Ectodermal cell (in vitro differentiated cells): Measurements from ENCODE around the gene SGIP1.

Source experiments
- H3K27ac ChIP-seq: 2 replicates; pipeline ENCODE4 v1.7.0; 2013; ENCODE audit warnings: mild to moderate bottlenecking, low read depth, low read length; ENCODE audit not compliant: insufficient read depth, poor library complexity, severe bottlenecking
- H3K27me3 ChIP-seq: 2 replicates; pipeline ENCODE4 v1.7.0; 2013; ENCODE audit warnings: mild to moderate bottlenecking, low read length; ENCODE audit not compliant: insufficient read depth, control insufficient read depth, poor library complexity, severe bottlenecking
- H3K36me3 ChIP-seq: one replicate; pipeline ENCODE4 v1.7.0; 2013; ENCODE audit warnings: low read length; ENCODE audit not compliant: control insufficient read depth, insufficient read depth
- H3K4me1 ChIP-seq: one replicate; pipeline ENCODE4 v1.7.0; 2013; ENCODE audit warnings: low read length; ENCODE audit not compliant: control insufficient read depth, insufficient read depth
- H3K4me3 ChIP-seq: 2 replicates; pipeline ENCODE4 v1.7.0; 2013; ENCODE audit warnings: low read depth, low read length, control low read depth; ENCODE audit not compliant: insufficient read depth
- H3K9me3 ChIP-seq: 2 replicates; pipeline ENCODE4 v1.7.0; 2013; ENCODE audit warnings: mild to moderate bottlenecking, low read length, moderate library complexity; ENCODE audit not compliant: control insufficient read depth
- WGBS, 2 experiments: methylation state at CpG; one replicate each; pipeline ENCODE4 v1.1.7; 2013; ENCODE audit warnings: missing lambda C conversion rate in 2 of 2; 5-methylcytosine and 5-hydroxymethylcytosine counted together

The SGIP1 gene

DNA sequence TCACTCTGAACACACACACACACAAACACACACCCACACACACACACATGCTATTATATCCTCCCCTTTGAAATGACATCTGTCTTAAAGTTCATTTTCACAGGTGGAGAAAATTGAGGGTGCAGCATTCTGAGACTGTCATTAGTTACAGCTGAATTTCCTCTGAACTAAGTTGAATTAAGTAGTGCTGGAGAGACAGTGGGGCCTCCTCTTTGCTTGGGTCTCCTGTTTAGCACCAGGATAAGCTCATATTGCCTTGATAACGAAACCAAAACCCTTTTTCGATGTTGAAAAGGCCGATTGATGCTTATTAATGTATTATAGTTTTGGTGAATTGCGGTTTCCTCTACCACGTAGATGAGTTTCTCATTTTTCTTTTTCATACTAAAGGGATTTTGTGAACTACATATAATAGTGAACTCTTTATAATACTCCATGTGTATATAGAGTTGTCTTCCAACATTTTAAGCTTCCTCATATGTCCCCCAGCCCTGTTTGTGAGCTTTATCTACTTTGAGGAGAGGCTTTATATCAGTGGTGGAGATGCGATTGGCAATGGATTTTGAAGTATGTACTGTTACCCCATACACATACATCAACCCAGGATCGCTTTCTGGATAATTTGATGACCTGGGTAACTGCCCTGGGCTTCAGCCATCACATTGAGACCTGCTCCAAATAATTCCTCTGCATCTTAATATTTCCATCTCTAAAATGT lies 235.7 kb downstream of the SGIP1 start:
- Histone ChIP-seq H3K9me3 (no peaks in the 10 kb centered on the region), H3K27me3 (no peaks in the 10 kb centered on the region), H3K36me3 (no peaks in the 10 kb centered on the region), H3K27ac (no peak overlapping the region), H3K4me1 (peaks cover 3% of the 10 kb centered on the region), H3K4me3 (no peak overlapping the region)
- WGBS, 2 experiments = 98 to 100% methylated on average over 3 to 5 of the region's 7 CpGs

DNA sequence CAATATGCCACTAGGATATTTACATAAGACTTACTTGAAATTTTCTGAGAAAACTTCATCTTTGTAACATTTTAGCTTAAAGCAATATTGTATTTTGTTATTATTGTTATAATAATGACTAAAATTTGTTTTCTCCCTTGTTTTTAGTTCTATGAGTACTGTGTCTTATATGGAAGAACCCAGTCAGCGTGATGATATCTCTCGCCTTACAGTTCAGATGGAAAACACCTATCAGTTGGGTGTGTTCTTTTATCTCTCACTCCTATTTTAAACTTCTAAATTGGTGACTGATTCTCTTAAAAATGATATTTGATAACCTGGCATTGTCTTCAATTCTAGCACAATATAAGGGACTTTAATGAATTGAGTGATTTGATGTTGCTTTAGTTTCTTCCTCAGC lies 236.3 kb downstream of the SGIP1 start:
- H3K4me3 ChIP-seq = no peak overlapping the region
- no peaks in the 10 kb centered on the region for H3K36me3 ChIP-seq
- WGBS, 2 experiments = 93 to 100% methylated on average over 2 of the region's 2 CpGs
- peaks cover 3% of the 10 kb centered on the region for H3K4me1 ChIP-seq
- H3K9me3 ChIP-seq = no peaks in the 10 kb centered on the region
- no peaks in the 10 kb centered on the region for H3K27me3 ChIP-seq
- no peak overlapping the region for H3K27ac ChIP-seq

DNA sequence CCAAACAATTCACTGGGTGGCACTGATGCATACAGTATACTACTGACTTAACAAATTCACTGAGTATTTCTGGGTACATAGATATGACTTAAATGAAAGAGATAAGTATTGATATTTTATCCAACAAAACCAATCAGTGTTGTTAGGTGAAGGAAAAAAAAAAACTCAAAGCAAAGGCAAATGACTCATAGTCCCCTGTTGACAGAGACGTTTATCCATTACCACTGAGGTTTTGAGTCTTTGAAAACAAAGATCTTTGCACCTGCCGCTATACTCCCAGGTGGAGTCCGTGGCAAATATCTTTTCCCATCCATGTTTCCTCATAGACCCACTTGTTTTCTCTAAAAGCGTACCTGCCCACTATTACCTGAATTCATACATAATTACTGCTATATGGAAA lies 236.7 kb downstream of the SGIP1 start:
- 88 to 89% methylated on average over 4 of the region's 4 CpGs for WGBS, 2 experiments
- peaks cover 3% of the 10 kb centered on the region for H3K4me1 ChIP-seq

DNA sequence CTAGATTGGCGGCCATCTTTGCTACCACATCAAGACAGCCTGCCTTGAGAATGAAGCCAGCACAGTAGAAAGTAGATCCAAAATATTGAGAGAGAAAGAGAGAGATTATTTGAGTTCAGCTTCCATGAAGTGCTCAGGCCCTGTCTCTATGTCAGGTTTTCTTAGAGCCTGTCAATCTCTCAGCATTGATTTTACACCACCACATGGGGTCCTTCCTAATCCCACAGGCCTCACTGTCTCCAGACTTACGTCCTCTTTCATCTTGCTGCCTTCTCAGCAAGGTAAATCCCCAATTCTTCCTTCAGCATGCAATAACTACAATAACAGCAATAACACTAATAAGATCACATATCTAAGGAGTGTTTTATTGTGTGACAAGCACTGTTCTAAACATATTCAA lies 239.3 kb downstream of the SGIP1 start:
- 73 to 77% methylated on average over 2 of the region's 2 CpGs for whole genome bisulfite sequencing, 2 experiments
- Histone ChIP-seq H3K4me1 (peaks cover 3% of the 10 kb centered on the region), H3K9me3 (no peaks in the 10 kb centered on the region), H3K36me3 (no peaks in the 10 kb centered on the region), H3K27ac (no peak overlapping the region), H3K4me3 (no peak overlapping the region), H3K27me3 (no peaks in the 10 kb centered on the region)

More for the DNA sequence above, 236.7 kb downstream of the SGIP1 start:
- no peaks in the 10 kb centered on the region for H3K27me3 ChIP-seq
- H3K9me3 ChIP-seq = no peaks in the 10 kb centered on the region
- H3K36me3 ChIP-seq = no peaks in the 10 kb centered on the region
- H3K4me3 ChIP-seq = no peak overlapping the region
- H3K27ac ChIP-seq = no peak overlapping the region

DNA sequence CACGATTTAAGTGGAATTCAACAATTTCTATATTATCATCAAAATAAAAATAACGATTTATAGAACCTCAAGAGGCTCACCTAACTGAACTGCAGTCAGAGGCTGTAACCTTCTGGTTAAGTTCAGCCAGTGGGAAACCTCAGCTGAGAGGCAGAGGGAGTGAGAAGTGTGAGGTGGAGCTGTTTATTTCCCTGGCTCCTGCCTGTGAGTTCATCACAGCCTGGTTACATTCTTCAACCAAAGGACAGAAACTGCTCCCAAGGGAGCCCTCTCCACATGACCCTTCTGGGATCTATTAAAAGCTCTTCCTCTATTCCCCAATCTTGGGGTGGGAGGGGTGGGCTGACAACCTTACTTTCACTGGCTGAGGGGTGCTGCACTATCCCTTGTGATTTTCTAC lies 240.5 kb downstream of the SGIP1 start:
- Histone ChIP-seq H3K27ac (no peak overlapping the region), H3K4me3 (no peak overlapping the region)
- 87 to 91% methylated on average over 2 of the region's 2 CpGs for WGBS, 2 experiments

DNA sequence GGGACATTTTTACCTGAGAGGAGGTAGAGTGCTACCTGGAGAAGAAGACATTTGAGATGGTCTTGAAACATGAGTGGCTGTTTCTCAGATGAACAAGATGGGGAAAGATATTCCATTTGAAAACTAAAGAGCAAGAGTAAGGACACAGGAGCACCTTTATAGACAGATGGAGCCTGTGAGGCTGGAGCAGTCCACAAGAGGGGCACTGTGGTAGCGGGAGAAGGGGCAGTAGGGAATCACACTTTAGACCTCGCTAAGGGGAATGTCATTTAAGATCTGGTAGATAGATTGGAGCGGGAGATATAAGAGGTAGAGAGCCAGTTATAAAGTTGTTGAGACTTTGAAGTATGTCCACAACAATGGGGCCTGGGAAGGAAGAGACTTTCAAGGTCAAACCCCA lies 241.7 kb downstream of the SGIP1 start:
- H3K4me3 ChIP-seq = no peak overlapping the region
- H3K4me1 ChIP-seq = peaks cover 3% of the 10 kb centered on the region
- H3K27ac ChIP-seq = no peak overlapping the region
- WGBS, 2 experiments = 94 to 95% methylated on average over 3 of the region's 3 CpGs
- no peaks in the 10 kb centered on the region for H3K27me3 ChIP-seq
- H3K36me3 ChIP-seq = no peaks in the 10 kb centered on the region
- H3K9me3 ChIP-seq = no peaks in the 10 kb centered on the region

More for the DNA sequence above, 240.5 kb downstream of the SGIP1 start:
- H3K27me3 ChIP-seq = no peaks in the 10 kb centered on the region
- H3K4me1 ChIP-seq = peaks cover 3% of the 10 kb centered on the region
- H3K36me3 ChIP-seq = no peaks in the 10 kb centered on the region
- no peaks in the 10 kb centered on the region for H3K9me3 ChIP-seq

DNA sequence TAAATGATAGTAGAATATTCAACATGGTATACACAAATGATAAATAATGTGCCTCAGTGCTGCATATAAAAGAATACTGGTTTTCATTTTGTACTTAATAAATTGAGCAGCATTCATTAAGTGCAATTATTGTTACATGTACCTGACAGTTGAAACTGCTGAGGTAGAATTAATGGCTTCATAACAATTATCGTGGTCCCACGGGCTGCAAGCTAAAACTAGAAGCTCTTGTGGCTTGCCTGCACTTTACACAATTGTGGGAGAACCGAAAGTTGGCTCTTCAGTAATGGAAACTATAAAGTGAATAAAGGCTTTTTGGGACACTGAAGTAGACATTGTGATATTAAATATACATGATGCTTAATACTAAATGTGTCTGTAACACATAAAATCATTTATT lies 243.9 kb downstream of the SGIP1 start:
- no peak overlapping the region for H3K4me3 ChIP-seq
- WGBS, 2 experiments = 90 to 96% methylated on average over 3 of the region's 3 CpGs

DNA sequence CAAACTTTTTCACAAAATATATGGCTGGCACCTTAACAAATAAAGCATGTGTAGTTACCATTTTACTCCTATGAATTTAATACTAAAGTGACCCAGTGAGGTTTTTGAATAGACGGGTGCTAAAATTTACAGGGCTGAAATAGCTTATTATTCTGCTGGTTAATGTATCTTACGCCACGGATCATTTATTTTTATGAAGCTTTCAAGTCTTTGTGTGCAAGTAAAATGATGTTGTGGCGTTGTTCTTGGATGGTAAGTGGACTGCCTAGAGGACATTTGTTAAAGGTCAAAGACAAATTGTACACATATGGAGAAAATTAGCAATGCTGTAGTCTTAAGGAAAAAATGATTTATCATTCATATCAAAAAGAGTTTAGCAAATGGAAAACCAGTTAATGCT lies 244.3 kb downstream of the SGIP1 start:
- 96 to 98% methylated on average over 4 of the region's 4 CpGs for WGBS, 2 experiments
- Histone ChIP-seq H3K4me3 (no peak overlapping the region), H3K36me3 (no peaks in the 10 kb centered on the region), H3K27ac (no peak overlapping the region), H3K9me3 (no peaks in the 10 kb centered on the region), H3K27me3 (no peaks in the 10 kb centered on the region), H3K4me1 (peaks cover 1% of the 10 kb centered on the region)

More for the DNA sequence above, 243.9 kb downstream of the SGIP1 start:
- Histone ChIP-seq H3K4me1 (peaks cover 3% of the 10 kb centered on the region), H3K9me3 (no peaks in the 10 kb centered on the region), H3K27me3 (no peaks in the 10 kb centered on the region), H3K36me3 (no peaks in the 10 kb centered on the region), H3K27ac (no peak overlapping the region)

DNA sequence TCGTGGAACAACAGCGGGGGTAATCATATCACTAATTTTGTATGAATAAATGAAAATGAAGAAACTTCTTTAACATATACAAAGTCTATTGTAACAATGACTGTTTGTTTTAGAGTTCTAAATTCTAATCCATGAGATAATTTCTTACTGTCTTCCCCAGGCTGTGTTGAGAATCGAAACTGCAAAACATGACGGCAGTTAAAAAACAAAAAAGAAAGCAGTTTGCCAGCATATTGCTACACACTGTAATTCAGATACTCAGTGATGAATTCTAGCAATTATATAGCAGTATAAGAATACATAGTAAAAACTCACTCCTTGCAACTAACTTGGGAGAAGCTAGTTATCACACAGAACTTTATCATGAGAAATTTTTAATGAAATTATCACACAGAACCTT lies 245.0 kb downstream of the SGIP1 start:
- no peaks in the 10 kb centered on the region for H3K9me3 ChIP-seq
- no peaks in the 10 kb centered on the region for H3K27me3 ChIP-seq
- 93% methylated on average over 2 of the region's 4 CpGs; no CpG with 5 or more reads in 1 of the 2 experiments for WGBS, 2 experiments
- H3K4me1 ChIP-seq = no peaks in the 10 kb centered on the region
- H3K27ac ChIP-seq = no peak overlapping the region
- no peak overlapping the region for H3K4me3 ChIP-seq
- H3K36me3 ChIP-seq = no peaks in the 10 kb centered on the region

DNA sequence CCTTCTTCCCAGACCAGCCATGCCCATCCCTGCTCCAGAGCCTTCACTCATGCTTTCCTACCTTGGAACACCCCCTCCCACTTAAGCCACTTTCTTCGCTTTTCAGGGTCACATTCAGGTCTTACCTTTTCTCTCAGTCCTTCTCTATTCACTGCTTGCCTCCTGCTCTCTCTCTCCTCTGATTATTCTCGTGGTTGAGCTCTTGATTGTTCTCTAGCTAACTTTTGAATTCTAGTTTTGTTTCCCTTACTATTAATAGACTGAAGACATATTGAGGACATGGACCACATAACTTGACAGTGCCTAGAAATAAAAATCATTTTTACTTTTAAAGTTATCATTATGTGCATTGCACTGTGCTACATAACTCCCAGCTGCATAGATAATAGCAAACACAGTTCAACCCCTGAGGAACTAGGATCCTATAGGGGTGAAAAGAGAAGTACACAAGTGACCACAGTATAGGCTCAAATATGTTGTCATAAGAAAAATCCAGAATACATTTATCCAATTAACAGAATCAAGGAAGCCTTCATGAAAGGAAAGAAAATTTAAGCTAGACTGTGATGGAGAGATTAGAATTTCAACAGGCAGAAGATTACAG lies 245.6 kb downstream of the SGIP1 start:
- H3K27ac ChIP-seq = no peak overlapping the region
- H3K9me3 ChIP-seq = no peaks in the 10 kb centered on the region
- H3K4me1 ChIP-seq = no peaks in the 10 kb centered on the region
- no peak overlapping the region for H3K4me3 ChIP-seq
- H3K27me3 ChIP-seq = no peaks in the 10 kb centered on the region
- WGBS, 2 experiments = 97% methylated on average over 2 of the region's 2 CpGs
- H3K36me3 ChIP-seq = no peaks in the 10 kb centered on the region
